HG03565 (cell line): ENCODE results near the gene NXPE2.

Experiments used
- ATAC-seq: cut with Tn5 transposase; IDR thresholded peaks from one replicate; pipeline ENCODE4 v1.9.1; 2021; ENCODE audit warnings: mild to moderate bottlenecking, moderate library complexity; ENCODE audit not compliant: unreplicated experiment

NXPE2 gene

GRCh38 chr11:114738954-114739353 lies 60.6 kb downstream of the NXPE2 start:
- ATAC-seq: no peak

- ATAC-seq: no peak
Measured at GRCh38 chr11:114745150-114745671, 66.9 kb downstream of the NXPE2 start.

- no peak for ATAC-seq
Measured at GRCh38 chr11:114746013-114746412, 67.7 kb downstream of the NXPE2 start.
